ENCODE results near the gene AKAP7. TPM values are rescaled to one million over a fixed set of nuclear protein-coding genes. Genes with fewer than 3 reads are reported as not detected.
"Not testable (repeated sequence)": the region's sequence is repeated elsewhere in the genome, so short reads cannot be mapped to it uniquely, and the experiment has no call there.

AKAP7 gene
- total RNA-seq: 10 to 100 TPM; 14.1 to 16.2 (median 14.7) TPM
- 9.3 TPM for polyA plus RNA-seq
- long read RNA-seq, donor 1, transcript AKAP7-204 (8 exons, 2,954 nt): major isoform, 16 of 56 reads
- long read RNA-seq, donor 1, transcript AKAP7-202 (2 exons, 2,461 nt): minor isoform, 5 of 56 reads
- long read RNA-seq, donor 1, partial matches to known transcripts: 7 of 56 reads
- long read RNA-seq, donor 1, other reads (novel, unspliced or antisense): 28 of 56 reads
- long read RNA-seq, donor 2, transcript AKAP7-204 (8 exons, 2,954 nt): major isoform, 6 of 20 reads
- long read RNA-seq, donor 2, partial matches to known transcripts: 2 of 20 reads
- long read RNA-seq, donor 2, other reads (novel, unspliced or antisense): 8 of 20 reads
- long read RNA-seq, donor 3, transcript AKAP7-202 (2 exons, 2,461 nt): major isoform, 16 of 28 reads
- long read RNA-seq, donor 3, partial matches to known transcripts: 1 of 28 reads
- long read RNA-seq, donor 3, other reads (novel, unspliced or antisense): 10 of 28 reads
- long read RNA-seq, donor 4, transcript AKAP7-204 (8 exons, 2,954 nt): major isoform, 7 of 17 reads
- long read RNA-seq, donor 4, partial matches to known transcripts: 0 of 17 reads
- long read RNA-seq, donor 4, other reads (novel, unspliced or antisense): 10 of 17 reads

DNA sequence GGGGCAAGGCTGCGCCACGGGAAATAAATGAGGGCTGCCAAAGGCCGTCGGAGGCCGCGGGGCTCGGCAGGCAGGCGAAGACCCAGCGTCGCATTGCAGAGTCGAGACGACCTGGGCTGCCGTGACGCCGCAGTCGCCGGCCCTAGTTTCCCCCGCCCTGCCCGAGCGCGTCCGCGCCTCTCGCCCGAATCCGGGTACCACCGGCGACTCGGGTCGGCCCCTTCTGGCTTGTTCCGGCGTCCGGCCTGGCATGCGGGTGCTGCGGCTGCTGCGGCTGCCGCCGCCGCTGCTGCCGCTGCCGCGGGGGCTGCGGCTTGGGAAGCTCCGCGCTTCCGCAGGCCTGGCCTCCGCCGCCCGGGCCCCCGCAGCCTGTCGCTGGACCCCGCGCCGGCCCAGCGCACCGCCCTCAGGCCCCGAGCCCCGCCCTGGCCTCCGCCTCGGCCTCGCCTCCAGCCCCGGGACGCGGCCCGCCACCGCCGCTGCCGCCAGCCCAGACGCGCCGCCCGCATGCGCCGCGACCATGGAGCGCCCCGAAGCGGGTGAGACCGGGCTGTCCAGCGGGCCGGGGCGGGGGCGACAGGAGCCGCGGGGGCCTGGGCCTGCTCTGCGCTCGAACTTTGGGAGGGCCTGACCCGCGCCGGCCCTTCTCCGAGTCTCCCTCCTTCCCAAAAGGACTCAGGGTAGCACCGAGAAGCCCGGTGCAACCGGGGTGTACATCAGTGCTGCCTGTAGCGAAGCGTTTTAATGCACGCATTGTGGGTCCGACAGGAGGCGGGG is at the start of gene AKAP7:
Gene AKAP7 (plus strand): TSS at position 224 of the 777 bp plus-strand sequence. CDS start 297 bp downstream, at position 521.
- H3K9me3 ChIP-seq (ENCODE audit: control insufficient read depth, low read length): no peaks in the 10 kb centered on the region
- WGBS: under 1% methylated on average over 99 of the region's 99 CpGs
- H3K27ac ChIP-seq (ENCODE audit: low read length): peak within 1 kb of the TSS; percentile 64
- ATAC-seq: peak; percentile 94 to 95
- H3K4me1 ChIP-seq (ENCODE audit: control insufficient read depth, insufficient read depth, low read length): no peaks in the 10 kb centered on the region
- DNase-seq: peak; percentile 83 to 92 (median 92)
- no peaks in the 10 kb centered on the region for H3K27me3 ChIP-seq (ENCODE audit: control insufficient read depth, insufficient read depth)
- peak within 1 kb of the TSS; percentile 79 for H3K4me3 ChIP-seq (ENCODE audit: low read length)
- intact Hi-C loops (cut with DNase I): no loop called here

DNA sequence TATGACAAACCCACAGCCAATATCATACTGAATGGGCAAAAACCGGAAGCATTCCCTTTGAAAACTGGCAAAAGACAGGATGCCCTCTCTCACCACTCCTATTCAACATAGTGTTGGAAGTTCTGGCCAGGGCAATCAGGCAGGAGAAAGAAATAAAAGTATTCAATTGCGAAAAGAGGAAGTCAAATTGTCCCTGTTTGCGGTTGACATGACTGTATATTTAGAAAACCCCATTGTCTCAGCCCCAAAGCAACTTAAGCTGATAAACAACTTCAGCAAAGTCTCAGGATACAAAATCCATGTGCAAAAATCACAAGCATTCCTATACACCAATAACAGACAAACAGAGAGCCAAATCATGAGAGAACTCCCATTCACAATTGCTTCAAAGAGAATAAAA is 44.9 kb upstream of the AKAP7 start:
- H3K9me3 ChIP-seq (ENCODE audit: control insufficient read depth, low read length); H3K4me3 ChIP-seq (ENCODE audit: low read length); ATAC-seq; DNase-seq; H3K27ac ChIP-seq (ENCODE audit: low read length); H3K27me3 ChIP-seq (ENCODE audit: control insufficient read depth, insufficient read depth); H3K4me1 ChIP-seq (ENCODE audit: control insufficient read depth, insufficient read depth, low read length); intact Hi-C loops (cut with DNase I): not testable (repeated sequence)
- 74% methylated on average over 3 of the region's 3 CpGs for WGBS

DNA sequence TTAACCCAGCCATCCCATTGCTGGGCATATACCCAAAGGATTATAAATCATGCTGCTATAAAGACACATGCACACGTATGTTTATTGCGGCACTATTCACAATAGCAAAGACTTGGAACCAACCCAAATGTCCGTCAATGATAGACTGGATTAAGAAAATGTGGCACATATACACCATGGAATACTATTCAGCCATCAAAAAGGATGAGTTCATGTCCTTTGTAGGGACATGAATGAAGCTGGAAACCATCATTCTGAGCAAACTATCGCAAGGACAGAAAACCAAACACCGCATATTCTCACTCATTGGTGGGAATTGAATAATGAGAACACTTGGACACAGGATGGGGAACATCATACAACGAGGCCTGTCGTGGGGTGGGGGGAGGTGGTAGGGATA is 43.3 kb upstream of the AKAP7 start:
- H3K9me3 ChIP-seq (ENCODE audit: control insufficient read depth, low read length); intact Hi-C loops (cut with DNase I): not testable (repeated sequence)

DNA sequence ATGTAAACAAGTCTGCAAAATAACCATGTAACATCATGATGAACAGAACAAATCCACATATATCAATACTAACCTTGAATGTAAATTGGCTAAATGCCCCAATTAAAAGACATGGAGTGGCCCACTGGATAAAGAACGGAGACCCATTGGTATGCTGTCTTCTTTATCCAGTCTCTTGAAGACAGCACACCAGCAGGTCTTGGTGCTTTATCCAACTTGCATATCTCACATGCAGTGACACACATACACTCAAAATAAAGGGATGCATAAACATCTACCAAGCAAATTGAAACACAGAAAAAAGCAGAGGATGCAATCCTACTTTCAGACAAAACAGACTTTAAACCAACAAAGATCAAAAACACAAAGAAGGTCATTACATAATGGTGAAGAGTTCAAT is 41.9 kb upstream of the AKAP7 start:
- WGBS: 93% methylated on average over 1 of the region's 1 CpG
- no peaks in the 10 kb centered on the region for H3K27me3 ChIP-seq (ENCODE audit: control insufficient read depth, insufficient read depth)
- no peak overlapping the region for H3K27ac ChIP-seq (ENCODE audit: low read length)
- H3K9me3 ChIP-seq (ENCODE audit: control insufficient read depth, low read length): no peaks in the 10 kb centered on the region
- H3K4me1 ChIP-seq (ENCODE audit: control insufficient read depth, insufficient read depth, low read length): no peaks in the 10 kb centered on the region
- ATAC-seq (no peak), DNase-seq (no peak)
- H3K4me3 ChIP-seq (ENCODE audit: low read length): no peak overlapping the region
- intact Hi-C loops (cut with DNase I): no loop called here

More for the DNA sequence above, 43.3 kb upstream of the AKAP7 start:
- not testable (repeated sequence) for H3K27ac ChIP-seq (ENCODE audit: low read length); H3K4me1 ChIP-seq (ENCODE audit: control insufficient read depth, insufficient read depth, low read length); ATAC-seq; DNase-seq; H3K27me3 ChIP-seq (ENCODE audit: control insufficient read depth, insufficient read depth); H3K4me3 ChIP-seq (ENCODE audit: low read length)
- 92% methylated on average over 6 of the region's 7 CpGs for WGBS

DNA sequence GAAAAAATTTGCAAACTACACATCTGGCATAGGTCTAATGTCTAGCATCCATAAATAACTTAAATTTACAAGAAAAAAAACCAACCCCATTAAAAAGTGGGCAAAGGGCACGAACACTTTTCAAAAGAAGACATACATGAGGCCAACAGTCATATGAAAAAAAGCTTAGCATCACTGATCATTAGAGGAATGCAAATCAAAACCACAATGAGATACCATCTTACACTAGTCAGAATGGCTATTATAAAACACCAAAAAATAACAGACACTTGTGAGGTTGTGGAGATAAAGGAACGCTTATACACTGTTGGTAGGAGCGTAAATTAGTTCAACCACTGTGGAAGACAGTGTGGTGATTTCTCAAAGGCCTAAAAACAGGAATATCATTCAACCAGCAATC is 38.5 kb upstream of the AKAP7 start:
- WGBS: 92% methylated on average over 3 of the region's 3 CpGs
- Histone ChIP-seq H3K9me3 (ENCODE audit: control insufficient read depth, low read length) (no peaks in the 10 kb centered on the region), H3K27me3 (ENCODE audit: control insufficient read depth, insufficient read depth) (no peaks in the 10 kb centered on the region), H3K4me3 (ENCODE audit: low read length) (no peak overlapping the region), H3K4me1 (ENCODE audit: control insufficient read depth, insufficient read depth, low read length) (no peaks in the 10 kb centered on the region), H3K27ac (ENCODE audit: low read length) (no peak overlapping the region)
- ATAC-seq (no peak), DNase-seq (no peak)
- intact Hi-C loops (cut with DNase I): no loop called here

DNA sequence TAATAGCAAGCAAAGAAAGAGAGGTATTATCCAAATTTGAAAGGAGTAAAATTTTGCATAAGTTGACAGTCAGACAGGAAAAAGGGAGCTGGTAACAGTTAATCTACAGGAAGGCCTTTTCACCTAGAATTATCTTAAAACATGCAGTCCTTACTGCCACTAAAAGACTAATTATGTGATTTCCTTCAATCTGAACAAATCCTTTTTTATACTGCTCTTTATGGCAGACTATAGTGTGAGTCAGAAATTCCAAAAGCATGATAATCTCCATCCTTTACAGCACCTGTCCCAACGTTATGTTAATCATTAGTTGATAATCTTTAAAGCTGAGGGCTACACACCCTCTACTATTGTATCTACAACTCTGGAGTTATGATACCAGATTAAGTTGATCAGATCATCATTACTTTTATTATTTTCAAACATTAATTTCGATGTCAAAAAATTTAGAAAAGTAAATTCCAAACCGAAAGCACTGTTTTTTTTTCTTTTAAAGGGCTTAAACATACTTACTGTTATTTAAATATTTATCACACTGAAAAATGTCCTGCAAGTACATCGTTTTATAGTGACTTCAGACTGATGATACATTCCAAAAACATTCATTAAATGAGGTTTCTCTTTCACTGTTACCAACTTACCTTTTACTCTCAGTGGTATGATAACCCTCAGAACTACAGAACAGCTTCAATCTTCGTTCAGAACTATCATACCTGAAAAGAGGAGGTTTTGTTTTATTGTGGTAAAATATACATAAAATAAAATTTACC is 33.2 kb upstream of the AKAP7 start:
- WGBS: 74% methylated on average over 5 of the region's 5 CpGs
- H3K27ac ChIP-seq (ENCODE audit: low read length): no peak overlapping the region
- intact Hi-C loops (cut with DNase I): no loop called here
- ATAC-seq (no peak), DNase-seq (no peak)
- no peaks in the 10 kb centered on the region for H3K27me3 ChIP-seq (ENCODE audit: control insufficient read depth, insufficient read depth)
- no peak overlapping the region for H3K4me3 ChIP-seq (ENCODE audit: low read length)
- no peaks in the 10 kb centered on the region for H3K4me1 ChIP-seq (ENCODE audit: control insufficient read depth, insufficient read depth, low read length)
- no peaks in the 10 kb centered on the region for H3K9me3 ChIP-seq (ENCODE audit: control insufficient read depth, low read length)

DNA sequence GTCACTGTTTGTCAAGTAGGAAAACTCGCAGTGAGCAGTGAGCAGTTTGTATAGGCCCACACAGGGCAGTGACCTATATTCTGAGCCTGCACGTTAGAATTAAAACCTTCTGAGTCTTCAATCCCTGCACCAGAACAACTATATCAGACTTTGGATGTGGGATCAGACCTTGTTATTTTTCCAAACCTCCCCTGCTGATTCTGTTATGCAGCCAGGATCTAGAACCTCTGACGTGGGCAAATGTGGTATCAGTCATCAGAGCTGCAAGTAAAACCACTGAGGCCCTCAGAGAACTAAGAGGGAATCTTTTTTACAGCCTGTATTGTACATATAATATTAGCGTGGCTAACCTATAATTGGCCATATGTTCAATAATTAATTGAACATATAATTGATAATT is 32.0 kb upstream of the AKAP7 start:
- Histone ChIP-seq H3K4me1 (ENCODE audit: control insufficient read depth, insufficient read depth, low read length) (no peaks in the 10 kb centered on the region), H3K27me3 (ENCODE audit: control insufficient read depth, insufficient read depth) (no peaks in the 10 kb centered on the region), H3K4me3 (ENCODE audit: low read length) (no peak overlapping the region), H3K9me3 (ENCODE audit: control insufficient read depth, low read length) (no peaks in the 10 kb centered on the region), H3K27ac (ENCODE audit: low read length) (no peak overlapping the region)
- intact Hi-C loops (cut with DNase I): no loop called here
- WGBS: 80% methylated on average over 4 of the region's 4 CpGs
- no peak for ATAC-seq
- DNase-seq: no peak

DNA sequence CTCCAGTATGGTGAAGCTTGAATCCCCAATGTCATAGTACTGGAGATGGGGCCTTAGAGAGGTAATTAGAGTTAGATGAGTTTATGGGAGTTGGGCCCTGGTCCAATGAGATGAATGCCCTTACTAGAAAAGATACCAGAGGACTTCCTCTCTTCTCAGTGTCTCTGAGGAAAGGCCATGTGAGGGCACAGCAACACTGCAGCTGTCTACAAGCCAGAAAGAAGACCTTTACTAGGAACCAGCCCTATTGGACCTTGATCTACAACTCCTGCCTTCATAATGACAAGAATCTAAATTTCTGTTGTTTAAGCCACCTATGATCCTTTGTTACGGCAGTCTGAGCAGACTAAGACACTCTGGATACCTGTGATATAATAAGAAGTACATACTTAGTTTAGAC is 31.4 kb upstream of the AKAP7 start:
- intact Hi-C loops (cut with DNase I): no loop called here
- Histone ChIP-seq H3K27me3 (ENCODE audit: control insufficient read depth, insufficient read depth) (no peaks in the 10 kb centered on the region), H3K4me1 (ENCODE audit: control insufficient read depth, insufficient read depth, low read length) (no peaks in the 10 kb centered on the region), H3K4me3 (ENCODE audit: low read length) (no peak overlapping the region), H3K27ac (ENCODE audit: low read length) (no peak overlapping the region), H3K9me3 (ENCODE audit: control insufficient read depth, low read length) (no peaks in the 10 kb centered on the region)
- 100% methylated on average over 1 of the region's 1 CpG for WGBS
- DNase-seq (no peak), ATAC-seq (no peak)

DNA sequence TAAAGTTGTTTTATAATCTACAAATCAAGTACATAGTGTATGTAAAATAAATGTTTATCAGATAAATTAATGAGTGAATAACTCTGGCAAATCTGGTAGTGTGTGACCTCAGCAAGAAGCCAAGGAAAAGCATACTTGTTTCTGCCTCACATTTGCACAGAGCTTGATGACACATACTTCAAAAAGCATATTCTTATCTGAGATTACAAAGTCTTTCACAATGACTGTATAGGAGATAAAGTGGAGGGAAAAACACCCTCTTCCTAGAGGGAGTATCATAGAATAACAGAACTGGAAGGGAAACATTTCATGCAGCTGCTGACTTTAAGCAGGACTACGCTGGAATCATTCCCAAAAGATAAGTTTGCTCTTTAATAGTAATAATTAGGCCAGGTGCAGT is 28.1 kb upstream of the AKAP7 start:
- Histone ChIP-seq H3K4me1 (ENCODE audit: control insufficient read depth, insufficient read depth, low read length) (no peaks in the 10 kb centered on the region), H3K4me3 (ENCODE audit: low read length) (no peak overlapping the region), H3K27ac (ENCODE audit: low read length) (no peak overlapping the region), H3K27me3 (ENCODE audit: control insufficient read depth, insufficient read depth) (no peaks in the 10 kb centered on the region), H3K9me3 (ENCODE audit: control insufficient read depth, low read length) (no peaks in the 10 kb centered on the region)
- DNase-seq (no peak), ATAC-seq (peak; percentile 87 to 97)
- intact Hi-C loops (cut with DNase I): no loop called here
- 43% methylated on average over 1 of the region's 1 CpG for WGBS

DNA sequence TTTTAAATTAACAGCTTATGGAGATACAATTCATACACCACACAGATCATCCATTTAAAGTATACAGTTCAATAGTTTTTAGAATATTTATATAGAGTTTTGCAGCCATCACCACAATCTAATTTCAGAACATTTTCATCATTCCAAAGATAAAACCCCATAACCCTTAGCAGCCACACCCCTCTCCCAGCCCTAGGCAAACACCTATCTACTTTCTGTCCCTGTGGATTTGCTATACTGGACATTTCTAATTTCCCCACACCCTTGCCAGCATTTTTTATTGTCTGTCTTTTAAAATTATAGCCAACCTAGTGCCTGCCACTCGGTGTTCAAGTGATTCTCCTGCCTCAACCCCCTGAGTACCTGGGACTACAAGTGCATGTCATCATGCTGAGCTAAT is 23.0 kb upstream of the AKAP7 start:
- no peak overlapping the region for H3K27ac ChIP-seq (ENCODE audit: low read length)
- H3K4me1 ChIP-seq (ENCODE audit: control insufficient read depth, insufficient read depth, low read length): no peaks in the 10 kb centered on the region
- no peak for ATAC-seq
- no peaks in the 10 kb centered on the region for H3K9me3 ChIP-seq (ENCODE audit: control insufficient read depth, low read length)
- H3K27me3 ChIP-seq (ENCODE audit: control insufficient read depth, insufficient read depth): no peaks in the 10 kb centered on the region
- no peak overlapping the region for H3K4me3 ChIP-seq (ENCODE audit: low read length)
- no peak for DNase-seq
- intact Hi-C loops (cut with DNase I): no loop called here
- 85% methylated on average over 1 of the region's 1 CpG for WGBS

Data from right cardiac atrium (tissue), 5 donors.